ENCODE data around the gene CDIP1.
"Not testable (repeated sequence)": the region's sequence is repeated elsewhere in the genome, so short reads cannot be mapped to it uniquely, and the experiment has no call there.

Gene CDIP1

GRCh38 chr16:4538350-4539235, at the start of gene CDIP1:
Gene CDIP1 (minus strand): TSS chr16:4538773. CDS start chr16:4514130, 24,643 bp downstream.
- intact Hi-C loops (cut with DNase I), result loop anchor here (1.0 kb wide), 1 partner anchor 78 kb away; no protein-coding TSS in a partner anchor
- DNase-seq, result peak; percentile 96 to 99 (median 98)

GRCh38 chr16:4586291-4586690, 47.7 kb upstream of the CDIP1 start:
- intact Hi-C loops (cut with DNase I), result no loop called here
- no peak for DNase-seq

GRCh38 chr16:4583906-4584305, 45.3 kb upstream of the CDIP1 start:
- no peak for DNase-seq
- intact Hi-C loops (cut with DNase I), result no loop called here

GRCh38 chr16:4580250-4580649, 41.7 kb upstream of the CDIP1 start:
- intact Hi-C loops (cut with DNase I), result no loop called here
- DNase-seq, result peak in 1 of 10 donors; percentile 2

GRCh38 chr16:4578961-4579530, 40.5 kb upstream of the CDIP1 start:
- intact Hi-C loops (cut with DNase I), result no loop called here
- peak in 1 of 10 donors; percentile 27 for DNase-seq

GRCh38 chr16:4576008-4576407, 37.4 kb upstream of the CDIP1 start:
- no peak for DNase-seq
- intact Hi-C loops (cut with DNase I), result no loop called here

GRCh38 chr16:4574919-4575705, 36.5 kb upstream of the CDIP1 start:
- intact Hi-C loops (cut with DNase I), result no loop called here
- peak in 1 of 10 donors; percentile 43 for DNase-seq

GRCh38 chr16:4573926-4574325, 35.4 kb upstream of the CDIP1 start:
- intact Hi-C loops (cut with DNase I), result not testable (repeated sequence)
- DNase-seq, result peak in 1 of 10 donors; percentile 9

- intact Hi-C loops (cut with DNase I), result no loop called here
- peak in 5 of 10 donors; percentile 25 to 82 (median 39) for DNase-seq
These were observed 34.1 kb upstream of the CDIP1 start for GRCh38 chr16:4572715-4573114.

GRCh38 chr16:4570688-4571321, 32.2 kb upstream of the CDIP1 start:
- intact Hi-C loops (cut with DNase I), result no loop called here
- no peak for DNase-seq

- DNase-seq, result no peak
- intact Hi-C loops (cut with DNase I), result no loop called here
These were observed 31.5 kb upstream of the CDIP1 start for GRCh38 chr16:4570086-4570485.

- no peak for DNase-seq
- intact Hi-C loops (cut with DNase I), result no loop called here
These were observed 27.6 kb upstream of the CDIP1 start for GRCh38 chr16:4566144-4566543.

- DNase-seq, result peak in 2 of 10 donors; percentile 41 to 63
- intact Hi-C loops (cut with DNase I), result no loop called here
These were observed 26.2 kb upstream of the CDIP1 start for GRCh38 chr16:4564661-4565267.

- intact Hi-C loops (cut with DNase I), result no loop called here
- peak in 9 of 10 donors; percentile 14 to 89 (median 44) for DNase-seq
These were observed 23.0 kb upstream of the CDIP1 start for GRCh38 chr16:4561596-4561995.

- DNase-seq, result peak in 2 of 10 donors; percentile 23 to 62
- intact Hi-C loops (cut with DNase I), result no loop called here
These were observed 19.4 kb upstream of the CDIP1 start for GRCh38 chr16:4557973-4558372.

- intact Hi-C loops (cut with DNase I), result no loop called here
- DNase-seq, result peak in 1 of 10 donors; percentile 65
These were observed 18.0 kb upstream of the CDIP1 start for GRCh38 chr16:4556580-4556979.

GRCh38 chr16:4556112-4556511, 17.5 kb upstream of the CDIP1 start, which contains the start of gene C16orf96:
Gene C16orf96 (plus strand): TSS chr16:4556340. CDS start chr16:4556490, 150 bp downstream.
- intact Hi-C loops (cut with DNase I), result no loop called here
- no peak for DNase-seq

GRCh38 chr16:4552541-4552940, 14.0 kb upstream of the CDIP1 start:
- peak in 1 of 10 donors; percentile 46 for DNase-seq
- intact Hi-C loops (cut with DNase I), result no loop called here

GRCh38 chr16:4550591-4550990, 12.0 kb upstream of the CDIP1 start:
- intact Hi-C loops (cut with DNase I), result no loop called here

GRCh38 chr16:4548124-4548523, 9.6 kb upstream of the CDIP1 start:
- peak in 1 of 10 donors; percentile 44 for DNase-seq
- intact Hi-C loops (cut with DNase I), result loop anchor here (1.0 kb wide), 1 partner anchor 42 kb away; no protein-coding TSS in a partner anchor

More at GRCh38 chr16:4550591-4550990, 12.0 kb upstream of the CDIP1 start:
- DNase-seq, result peak in 2 of 10 donors; percentile 68 to 82

All from posterior cingulate gyrus (tissue), 11 donors.